ENCODE data around the gene NAV2.

Gene NAV2

GRCh38 chr11:19980957-19981669 lies 268.5 kb downstream of the NAV2 start:
- no peak for TF ChIP-seq CTCF (IDR thresholded peaks at IDR 0.05; ENCODE audit: low read depth, low read length, missing control alignments)
- H3K4me3 ChIP-seq (ENCODE audit: low read depth, low read length): no peak overlapping the region
- DNase-seq (ENCODE audit: low read depth): no peak

GRCh38 chr11:19982774-19983495 lies 270.3 kb downstream of the NAV2 start:
- no peak for TF ChIP-seq CTCF (IDR thresholded peaks at IDR 0.05; ENCODE audit: low read depth, low read length, missing control alignments)
- DNase-seq (ENCODE audit: low read depth): no peak
- no peak overlapping the region for H3K4me3 ChIP-seq (ENCODE audit: low read depth, low read length)

GRCh38 chr11:19984048-19984742 lies 271.6 kb downstream of the NAV2 start:
- no peak for DNase-seq (ENCODE audit: low read depth)
- no peak for TF ChIP-seq CTCF (IDR thresholded peaks at IDR 0.05; ENCODE audit: low read depth, low read length, missing control alignments)
- no peak overlapping the region for H3K4me3 ChIP-seq (ENCODE audit: low read depth, low read length)

GRCh38 chr11:19985111-19985510 lies 272.5 kb downstream of the NAV2 start:
- no peak for TF ChIP-seq CTCF (IDR thresholded peaks at IDR 0.05; ENCODE audit: low read depth, low read length, missing control alignments)

GRCh38 chr11:19987331-19987801 lies 274.7 kb downstream of the NAV2 start:
- no peak overlapping the region for H3K4me3 ChIP-seq (ENCODE audit: low read depth, low read length)
- no peak for TF ChIP-seq CTCF (IDR thresholded peaks at IDR 0.05; ENCODE audit: low read depth, low read length, missing control alignments)
- DNase-seq (ENCODE audit: low read depth): no peak

More at GRCh38 chr11:19985111-19985510, 272.5 kb downstream of the NAV2 start:
- no peak overlapping the region for H3K4me3 ChIP-seq (ENCODE audit: low read depth, low read length)
- DNase-seq (ENCODE audit: low read depth): no peak

- no peak for DNase-seq (ENCODE audit: low read depth)
- H3K4me3 ChIP-seq (ENCODE audit: low read depth, low read length): no peak overlapping the region
- no peak for TF ChIP-seq CTCF (IDR thresholded peaks at IDR 0.05; ENCODE audit: low read depth, low read length, missing control alignments)
Observed at GRCh38 chr11:19988598-19988997, 276.0 kb downstream of the NAV2 start.
